GM18861 (cell line): Measurements from ENCODE around the gene GPBP1L1.
"Not testable (repeated sequence)": the region's sequence is repeated elsewhere in the genome, so short reads cannot be mapped to it uniquely, and the experiment has no call there.

Source experiments
- ATAC-seq: cut with Tn5 transposase; IDR thresholded peaks from one replicate; pipeline ENCODE4 v1.9.1; 2021; ENCODE audit not compliant: unreplicated experiment

Gene GPBP1L1

GRCh38 chr1:45682942-45683341 lies 3.4 kb downstream of the GPBP1L1 start:
- no peak for ATAC-seq

GRCh38 chr1:45679123-45679522 lies 7.2 kb downstream of the GPBP1L1 start:
- no peak for ATAC-seq

- ATAC-seq = no peak
Measured at GRCh38 chr1:45678489-45678888, 7.8 kb downstream of the GPBP1L1 start.

GRCh38 chr1:45677751-45678245 lies 8.5 kb downstream of the GPBP1L1 start:
- no peak for ATAC-seq

GRCh38 chr1:45676553-45676952 lies 9.8 kb downstream of the GPBP1L1 start:
- not testable (repeated sequence) for ATAC-seq

- ATAC-seq = no peak
Measured at GRCh38 chr1:45674478-45674877, 11.9 kb downstream of the GPBP1L1 start.

- no peak for ATAC-seq
Measured at GRCh38 chr1:45673956-45674355, 12.4 kb downstream of the GPBP1L1 start.

GRCh38 chr1:45669859-45670655 lies 16.3 kb downstream of the GPBP1L1 start:
- ATAC-seq = no peak

- ATAC-seq = no peak
Measured at GRCh38 chr1:45669379-45669778, 17.0 kb downstream of the GPBP1L1 start.

- no peak for ATAC-seq
Measured at GRCh38 chr1:45668526-45668925, 17.8 kb downstream of the GPBP1L1 start.

- no peak for ATAC-seq
Measured at GRCh38 chr1:45667321-45668111, 18.8 kb downstream of the GPBP1L1 start.

- no peak for ATAC-seq
Measured at GRCh38 chr1:45666836-45667235, 19.5 kb downstream of the GPBP1L1 start.

GRCh38 chr1:45660336-45660735 lies 26.0 kb downstream of the GPBP1L1 start:
- no peak for ATAC-seq

GRCh38 chr1:45659222-45659621 lies 27.1 kb downstream of the GPBP1L1 start:
- ATAC-seq = no peak

- no peak for ATAC-seq
Measured at GRCh38 chr1:45658171-45658570, 28.2 kb downstream of the GPBP1L1 start.

- ATAC-seq = no peak
Measured at GRCh38 chr1:45656573-45657226, 29.6 kb downstream of the GPBP1L1 start.

- no peak for ATAC-seq
Measured at GRCh38 chr1:45654540-45655280, 31.6 kb downstream of the GPBP1L1 start.

- ATAC-seq = no peak
Measured at GRCh38 chr1:45647248-45648021, 38.9 kb downstream of the GPBP1L1 start.

- no peak for ATAC-seq
Measured at GRCh38 chr1:45644661-45645060, 41.7 kb downstream of the GPBP1L1 start.

GRCh38 chr1:45643978-45644377 lies 42.4 kb downstream of the GPBP1L1 start:
- no peak for ATAC-seq
